SH-SY5Y (cell line): Measurements from ENCODE around the gene KCNAB2.

ENCODE experiments used
- GATA2 ChIP-seq: IDR thresholded peaks from 2 replicates; pipeline ENCODE4 v1.6.1; 2011; ENCODE audit warnings: mild to moderate bottlenecking, low read depth, low read length
- GATA3 ChIP-seq: IDR thresholded peaks from 2 replicates; pipeline ENCODE4 v1.6.1; 2011; ENCODE audit warnings: low read depth, mild to moderate bottlenecking, low read length, moderate library complexity

GRCh38 chr1:6094246-6094645, 48.6 kb downstream of the KCNAB2 start:
- TF ChIP-seq GATA2 (no peak), GATA3 (no peak)
